Esophagus muscularis mucosa (tissue), 4 donors: Measurements from ENCODE around the gene USP36. TPM values are rescaled to one million over a fixed set of nuclear protein-coding genes. Genes with fewer than 3 reads are reported as not detected.

Experiments
- DNase-seq: peaks from one replicate; pipeline ENCODE4 v3.0.0-alpha.2; 2017; ENCODE audit errors: extremely low spot score
- H3K27ac ChIP-seq, 4 donors: fragments of 200-600 bp; sonication (generic); replicated peaks in 1 of 4; 1 replicate in 3 of 4; 2 replicates in 1 of 4; pipeline ENCODE4 v1.5.1; 2016 to 2019; ENCODE audit warnings: mild to moderate bottlenecking in 1 of 4
- H3K27me3 ChIP-seq, 4 donors: fragments of 200-600 bp; sonication (generic); one replicate each; pipeline versions ENCODE4 v1.5.1 to v1.6.0; 2016 to 2019
- H3K36me3 ChIP-seq, 4 donors: fragments of 200-600 bp; sonication (generic); one replicate each; pipeline ENCODE4 v1.5.1; 2016 to 2019
- H3K4me1 ChIP-seq, 4 donors: fragments of 200-600 bp; sonication (generic); one replicate each; pipeline ENCODE4 v1.5.1; 2016 to 2019
- H3K4me3 ChIP-seq, 4 donors: fragments of 200-600 bp; sonication (generic); 1 replicate in 2 of 4; 2 replicates in 2 of 4; pipeline ENCODE4 v1.5.1; 2016 to 2019; ENCODE audit warnings: mild to moderate bottlenecking in 4 of 4, moderate library complexity in 1 of 4
- H3K9me3 ChIP-seq, 4 donors: fragments of 200-600 bp; sonication (generic); 1 replicate in 3 of 4; 2 replicates in 1 of 4; pipeline ENCODE4 v1.5.1; 2016 to 2019
- EP300 ChIP-seq: sonication (generic); formaldehyde crosslinking; IDR thresholded peaks from one replicate; pipeline ENCODE4 v1.6.1; 2017; ENCODE audit warnings: antibody characterized with exemption
- POLR2A ChIP-seq: fragments of 450-650 bp; IDR thresholded peaks from one replicate; pipeline ENCODE4 v1.6.1; 2017; ENCODE audit warnings: antibody characterized with exemption, moderate library complexity, mild to moderate bottlenecking, low read depth
- POLR2AphosphoS5 ChIP-seq, 2 donors: sonication (generic); formaldehyde crosslinking; IDR thresholded peaks; one replicate each; pipeline ENCODE4 v1.6.1; 2017; ENCODE audit warnings: antibody characterized with exemption in 2 of 2
- WGBS: methylation state at CpG from one replicate; pipeline ENCODE4 v1.1.5; 2018; 5-methylcytosine and 5-hydroxymethylcytosine counted together
- intact Hi-C: fragments of 100-400 bp; cut with DNase I; formaldehyde crosslinking; loops from one replicate; pipeline ENCODE4 v1.15.1; 2023
- total RNA-seq, 4 donors: library from RNA; depleted of rRNA; stranded (reverse); fragments of >200 nt; gene quantifications; one replicate each; pipeline versions ENCODE4 v1.1.0 to v1.2.1, GENCODE V29; 2016
- TF ChIP-seq, protein P1 (sequence below), 3 experiments: fragments of 200-600 bp in 2 of 3; fragments of 450-650 bp in 1 of 3; sonication (generic) in 2 of 3; IDR thresholded peaks; one replicate each; pipeline ENCODE4 v1.5.1; 2017 to 2019; ENCODE audit warnings: antibody characterized with exemption in 3 of 3, mild to moderate bottlenecking in 2 of 3, moderate library complexity in 1 of 3

Gene USP36
- total RNA-seq, 4 donors from 2014 or later = 23.3 to 44.7 (median 32.2) TPM

DNA sequence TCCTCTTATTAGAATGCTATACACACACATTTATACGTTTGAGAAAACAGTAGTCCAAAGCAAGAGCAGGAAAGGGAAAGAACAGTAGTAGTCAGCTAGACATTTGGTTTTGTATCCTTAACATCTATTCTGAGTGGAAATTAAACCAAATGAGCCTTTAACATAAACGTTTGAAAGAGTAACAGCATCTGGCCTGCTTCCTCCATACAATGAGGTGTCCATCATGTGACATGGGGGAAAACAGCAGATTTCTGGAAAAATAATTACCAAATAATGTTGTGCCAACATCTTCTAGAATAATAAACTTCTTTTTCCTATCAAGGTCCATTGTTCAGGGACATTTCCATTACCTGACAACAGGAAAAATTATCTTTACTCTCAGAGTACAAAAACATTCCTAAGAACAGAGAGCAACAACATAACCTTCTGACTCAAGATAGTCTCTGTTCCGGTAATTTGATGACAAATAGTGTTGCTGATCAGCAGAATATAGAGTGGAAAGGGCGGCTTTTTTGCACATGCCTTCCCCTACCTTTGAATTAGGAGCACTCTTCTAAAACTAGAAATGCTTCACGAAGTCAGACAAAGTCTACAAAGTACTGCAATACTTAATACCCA, 78.7 kb downstream of the USP36 start:
- H3K4me1 ChIP-seq = peaks cover 50 to 82% (median 61%) of the 10 kb centered on the region in 4 donors
- no peaks in the 10 kb centered on the region for H3K9me3 ChIP-seq
- no peak for DNase-seq
- no peaks in the 10 kb centered on the region for H3K27me3 ChIP-seq
- no peak for TF ChIP-seq EP300
- TF ChIP-seq POLR2A = no peak
- TF ChIP-seq, protein P1, sequence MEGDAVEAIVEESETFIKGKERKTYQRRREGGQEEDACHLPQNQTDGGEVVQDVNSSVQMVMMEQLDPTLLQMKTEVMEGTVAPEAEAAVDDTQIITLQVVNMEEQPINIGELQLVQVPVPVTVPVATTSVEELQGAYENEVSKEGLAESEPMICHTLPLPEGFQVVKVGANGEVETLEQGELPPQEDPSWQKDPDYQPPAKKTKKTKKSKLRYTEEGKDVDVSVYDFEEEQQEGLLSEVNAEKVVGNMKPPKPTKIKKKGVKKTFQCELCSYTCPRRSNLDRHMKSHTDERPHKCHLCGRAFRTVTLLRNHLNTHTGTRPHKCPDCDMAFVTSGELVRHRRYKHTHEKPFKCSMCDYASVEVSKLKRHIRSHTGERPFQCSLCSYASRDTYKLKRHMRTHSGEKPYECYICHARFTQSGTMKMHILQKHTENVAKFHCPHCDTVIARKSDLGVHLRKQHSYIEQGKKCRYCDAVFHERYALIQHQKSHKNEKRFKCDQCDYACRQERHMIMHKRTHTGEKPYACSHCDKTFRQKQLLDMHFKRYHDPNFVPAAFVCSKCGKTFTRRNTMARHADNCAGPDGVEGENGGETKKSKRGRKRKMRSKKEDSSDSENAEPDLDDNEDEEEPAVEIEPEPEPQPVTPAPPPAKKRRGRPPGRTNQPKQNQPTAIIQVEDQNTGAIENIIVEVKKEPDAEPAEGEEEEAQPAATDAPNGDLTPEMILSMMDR (IDR thresholded peaks at IDR 0.05) = no peak
- no peak for TF ChIP-seq POLR2AphosphoS5 (IDR thresholded peaks at IDR 0.05)
- intact Hi-C loops = no loop called here
- peak overlapping the region in 2 of 4 donors; percentile 21 to 30 for H3K27ac ChIP-seq
- 56% methylated on average over 5 of the region's 5 CpGs for WGBS
- H3K36me3 ChIP-seq = no peaks in the 10 kb centered on the region
- H3K4me3 ChIP-seq = no peak overlapping the region

DNA sequence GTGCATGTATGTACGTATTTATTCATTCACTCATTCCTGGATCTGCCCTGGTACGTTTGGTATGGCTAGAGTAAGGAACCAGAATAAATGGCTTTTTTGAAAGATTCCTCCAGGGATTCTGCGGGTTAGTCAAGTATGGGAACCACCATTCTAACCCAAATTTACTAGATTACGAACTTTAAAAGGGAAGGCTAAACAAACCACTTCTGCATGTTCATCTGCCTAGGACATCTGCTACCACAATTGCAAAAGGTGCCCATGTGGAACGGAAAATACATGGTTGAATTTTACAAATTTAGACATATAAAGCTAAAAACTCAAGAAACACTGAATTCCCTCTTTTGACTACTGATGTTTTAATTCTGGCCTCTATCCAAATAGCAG, 80.7 kb downstream of the USP36 start:
- Histone ChIP-seq H3K4me1 (peaks cover 44 to 70% (median 56%) of the 10 kb centered on the region in 4 donors), H3K27me3 (no peaks in the 10 kb centered on the region)

DNA sequence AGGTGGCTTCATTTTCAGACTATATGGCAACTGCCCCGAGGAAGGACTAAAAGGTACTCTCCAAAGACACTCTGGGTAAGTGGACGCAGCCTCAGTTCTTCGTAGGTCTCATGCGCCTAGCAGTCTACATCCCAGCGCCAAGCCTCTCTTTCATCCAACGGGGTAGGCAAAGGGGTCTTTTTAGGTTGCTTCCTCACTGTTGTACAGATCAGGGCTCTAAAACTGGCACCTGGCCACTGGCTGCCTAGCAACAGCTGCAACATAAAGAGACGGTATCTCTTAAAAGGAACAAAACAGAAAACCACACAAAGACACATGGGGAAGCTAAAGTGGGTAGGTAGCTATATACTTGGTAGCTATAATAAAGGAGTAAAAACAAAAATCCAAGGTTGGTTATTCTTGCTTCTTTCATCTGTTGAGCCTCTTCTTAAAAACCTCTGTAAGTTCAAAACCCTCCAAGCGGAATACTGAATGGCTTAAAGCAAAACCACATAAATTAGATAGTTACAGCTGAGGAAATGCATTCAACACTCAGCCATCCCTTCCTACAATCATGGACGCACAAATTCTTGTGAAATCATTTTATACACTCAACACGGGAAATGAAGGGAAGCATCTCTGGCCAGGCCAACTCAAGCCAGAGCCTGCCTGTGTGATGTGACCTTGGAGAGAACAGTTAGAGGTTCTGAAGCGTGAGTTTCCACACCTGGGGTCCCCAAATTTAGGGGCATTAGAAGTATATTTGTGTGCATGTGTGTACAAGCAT, 81.2 kb downstream of the USP36 start:
- intact Hi-C loops = no loop called here
- TF ChIP-seq POLR2AphosphoS5 (IDR thresholded peaks at IDR 0.05) = no peak
- no peak for TF ChIP-seq POLR2A
- TF ChIP-seq, protein P1 (IDR thresholded peaks at IDR 0.05) = no peak
- no peak for TF ChIP-seq EP300
- H3K9me3 ChIP-seq = no peaks in the 10 kb centered on the region
- no peak overlapping the region for H3K4me3 ChIP-seq
- no peaks in the 10 kb centered on the region for H3K36me3 ChIP-seq
- peaks cover 39 to 64% (median 51%) of the 10 kb centered on the region in 4 donors for H3K4me1 ChIP-seq
- DNase-seq = no peak
- peak overlapping the region in 3 of 4 donors; percentile 5 to 38 (median 35) for H3K27ac ChIP-seq
- 59% methylated on average over 11 of the region's 11 CpGs for WGBS
- H3K27me3 ChIP-seq = no peaks in the 10 kb centered on the region

More for the DNA sequence above, 80.7 kb downstream of the USP36 start:
- TF ChIP-seq POLR2A = no peak
- no peak overlapping the region for H3K27ac ChIP-seq
- intact Hi-C loops = no loop called here
- WGBS = 75% methylated on average over 5 of the region's 5 CpGs
- H3K9me3 ChIP-seq = no peaks in the 10 kb centered on the region
- H3K4me3 ChIP-seq = no peak overlapping the region
- no peak for DNase-seq
- no peaks in the 10 kb centered on the region for H3K36me3 ChIP-seq

DNA sequence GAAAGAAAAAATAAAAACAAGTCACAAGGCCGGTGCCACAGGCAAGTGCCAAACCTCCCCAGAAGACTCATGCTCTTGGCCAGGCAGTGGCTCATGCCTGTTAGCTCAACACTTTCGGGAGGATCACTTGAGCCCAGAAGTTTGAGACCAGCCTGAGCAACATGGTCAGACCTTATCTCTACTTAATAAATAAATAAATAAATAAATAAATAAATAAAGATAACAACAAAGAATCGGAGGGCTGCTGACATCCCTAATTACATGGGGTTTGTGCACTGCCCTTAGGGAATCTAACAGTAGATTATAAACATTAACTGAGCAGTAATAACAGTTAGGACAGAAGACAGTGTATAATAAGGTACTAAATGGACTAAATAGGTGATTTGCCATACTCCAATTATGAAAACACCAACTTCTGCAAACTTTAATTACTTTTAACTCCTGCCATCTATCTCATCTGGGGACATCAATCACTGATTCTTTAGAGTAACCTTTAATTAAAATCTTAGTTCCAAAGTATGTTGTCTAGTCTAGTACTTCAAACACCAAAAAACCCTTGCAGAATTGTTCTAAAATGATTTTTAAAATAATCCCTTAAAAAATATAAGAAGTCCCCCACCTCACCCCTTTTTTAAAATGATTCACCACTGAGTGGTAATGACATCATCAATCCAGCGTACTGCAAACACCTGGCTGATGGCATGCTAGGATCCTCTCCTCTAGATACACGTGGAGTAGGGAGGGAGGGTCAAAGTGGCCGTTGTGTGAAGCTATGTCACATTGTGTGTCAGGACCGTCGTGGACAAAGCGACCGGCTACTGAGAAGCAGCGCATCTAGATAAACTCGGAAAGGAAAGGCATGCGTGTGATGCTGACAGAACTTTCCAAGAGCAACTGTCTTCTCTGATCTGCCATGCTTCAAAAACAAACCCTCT, 87.0 kb downstream of the USP36 start:
- 83% methylated on average over 13 of the region's 13 CpGs for WGBS
- DNase-seq = no peak
- Histone ChIP-seq H3K4me3 (no peak overlapping the region), H3K9me3 (no peaks in the 10 kb centered on the region), H3K27me3 (no peaks in the 10 kb centered on the region), H3K36me3 (no peaks in the 10 kb centered on the region), H3K27ac (no peak overlapping the region), H3K4me1 (peaks cover 15 to 52% (median 37%) of the 10 kb centered on the region in 4 donors)
- TF ChIP-seq POLR2AphosphoS5 (IDR thresholded peaks at IDR 0.05) = no peak
- TF ChIP-seq EP300 = no peak
- no peak for TF ChIP-seq POLR2A
- TF ChIP-seq, protein P1 (IDR thresholded peaks at IDR 0.05) = no peak
- intact Hi-C loops = no loop called here
